Measurements from ENCODE around the gene CNBD2. TPM values are rescaled to one million over a fixed set of nuclear protein-coding genes. Genes with fewer than 3 reads are reported as not detected.

The CNBD2 gene
- 1 to 10 TPM; 1.0 to 4.0 TPM for total RNA-seq

DNA sequence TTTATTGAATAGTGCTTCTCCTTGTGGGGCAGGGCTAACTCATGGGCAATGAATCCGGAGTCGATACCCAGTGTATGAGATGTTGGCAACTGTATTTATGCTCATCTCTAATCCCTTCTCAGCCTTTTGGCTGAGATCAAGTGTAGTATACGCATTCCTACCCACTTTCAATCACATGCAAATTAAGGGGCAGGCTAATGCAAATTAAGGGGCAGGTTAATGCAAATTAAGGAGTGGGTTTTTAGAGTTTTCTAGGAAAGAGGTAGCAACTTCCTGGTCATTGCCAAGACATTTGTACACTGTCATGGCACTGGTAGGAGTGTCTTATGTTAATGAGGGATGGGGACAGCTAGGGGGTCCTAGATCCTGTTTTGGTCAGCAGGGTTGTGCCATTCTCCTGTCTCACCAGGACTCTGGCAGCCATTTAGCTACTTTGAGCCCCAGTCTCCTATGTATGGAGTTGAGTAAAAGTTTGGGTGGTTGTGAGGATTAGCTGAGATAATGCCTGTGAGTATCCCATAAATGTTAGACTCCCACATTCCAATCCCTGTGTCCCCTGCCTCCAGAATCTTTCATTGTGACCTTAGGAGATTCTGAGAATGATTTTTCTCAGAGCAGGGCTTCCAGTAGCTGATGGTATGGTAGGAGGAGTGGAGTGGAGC, at the start of gene CNBD2:
Gene CNBD2 (plus strand): TSS at position 612 of the 662 bp plus-strand sequence. CDS start 173 bp downstream, outside the sequence.
- TF ChIP-seq, protein P1, sequence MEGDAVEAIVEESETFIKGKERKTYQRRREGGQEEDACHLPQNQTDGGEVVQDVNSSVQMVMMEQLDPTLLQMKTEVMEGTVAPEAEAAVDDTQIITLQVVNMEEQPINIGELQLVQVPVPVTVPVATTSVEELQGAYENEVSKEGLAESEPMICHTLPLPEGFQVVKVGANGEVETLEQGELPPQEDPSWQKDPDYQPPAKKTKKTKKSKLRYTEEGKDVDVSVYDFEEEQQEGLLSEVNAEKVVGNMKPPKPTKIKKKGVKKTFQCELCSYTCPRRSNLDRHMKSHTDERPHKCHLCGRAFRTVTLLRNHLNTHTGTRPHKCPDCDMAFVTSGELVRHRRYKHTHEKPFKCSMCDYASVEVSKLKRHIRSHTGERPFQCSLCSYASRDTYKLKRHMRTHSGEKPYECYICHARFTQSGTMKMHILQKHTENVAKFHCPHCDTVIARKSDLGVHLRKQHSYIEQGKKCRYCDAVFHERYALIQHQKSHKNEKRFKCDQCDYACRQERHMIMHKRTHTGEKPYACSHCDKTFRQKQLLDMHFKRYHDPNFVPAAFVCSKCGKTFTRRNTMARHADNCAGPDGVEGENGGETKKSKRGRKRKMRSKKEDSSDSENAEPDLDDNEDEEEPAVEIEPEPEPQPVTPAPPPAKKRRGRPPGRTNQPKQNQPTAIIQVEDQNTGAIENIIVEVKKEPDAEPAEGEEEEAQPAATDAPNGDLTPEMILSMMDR (IDR thresholded peaks at IDR 0.05), result no peak
- Histone ChIP-seq H3K4me3 (no peak within 1 kb of the TSS), H3K27ac (no peak within 1 kb of the TSS), H3K9me3 (no peaks in the 10 kb centered on the region), H3K36me3 (no peaks in the 10 kb centered on the region), H3K27me3 (no peaks in the 10 kb centered on the region), H3K4me1 (no peaks in the 10 kb centered on the region)
- DNase-seq (ENCODE audit: low spot score), result no peak

DNA sequence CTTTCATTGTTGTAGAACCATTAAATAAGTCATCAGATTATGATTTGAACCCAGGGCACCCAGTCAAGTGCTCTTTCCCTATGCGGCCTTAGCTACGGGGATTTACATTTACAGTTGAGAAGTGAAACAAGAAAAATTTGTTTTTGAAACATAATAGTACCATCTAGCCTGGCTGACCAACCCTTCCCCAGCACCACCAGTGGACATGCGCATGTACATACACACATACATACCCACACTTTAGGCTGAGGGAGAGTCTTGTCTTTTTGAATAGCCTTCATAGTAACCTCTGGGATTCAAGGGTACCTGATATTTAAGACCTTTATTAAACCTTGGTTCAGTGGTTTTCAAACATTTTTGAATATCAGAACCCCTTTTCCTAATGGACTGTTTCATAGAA, 47.9 kb upstream of the CNBD2 start:
- Histone ChIP-seq H3K27ac (no peak overlapping the region), H3K4me1 (no peaks in the 10 kb centered on the region), H3K27me3 (no peaks in the 10 kb centered on the region), H3K9me3 (no peaks in the 10 kb centered on the region), H3K36me3 (peaks cover 28% of the 10 kb centered on the region), H3K4me3 (no peak overlapping the region)
- TF ChIP-seq, protein P1 (IDR thresholded peaks at IDR 0.05), result no peak
- DNase-seq (ENCODE audit: low spot score), result no peak

DNA sequence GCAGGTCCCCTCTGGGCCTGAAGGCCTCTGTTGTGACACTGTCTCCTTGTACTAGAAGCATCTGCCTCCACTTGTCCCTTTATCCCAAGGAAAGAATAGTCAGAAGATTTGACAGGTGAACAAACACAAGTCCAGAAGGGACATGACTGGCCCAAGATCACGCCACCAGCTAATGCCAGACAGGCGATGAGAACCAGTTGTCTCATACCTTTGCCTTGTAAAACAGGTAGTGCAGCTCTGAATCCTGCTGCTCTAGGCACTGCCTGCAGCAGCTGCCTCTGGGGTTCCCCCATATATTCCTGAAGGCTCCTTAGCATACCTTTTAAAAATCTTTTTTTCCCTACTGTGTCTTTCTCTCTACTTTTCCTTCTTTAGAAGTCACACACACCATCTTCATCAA, 39.1 kb upstream of the CNBD2 start:
- peaks cover 46% of the 10 kb centered on the region for H3K36me3 ChIP-seq

DNA sequence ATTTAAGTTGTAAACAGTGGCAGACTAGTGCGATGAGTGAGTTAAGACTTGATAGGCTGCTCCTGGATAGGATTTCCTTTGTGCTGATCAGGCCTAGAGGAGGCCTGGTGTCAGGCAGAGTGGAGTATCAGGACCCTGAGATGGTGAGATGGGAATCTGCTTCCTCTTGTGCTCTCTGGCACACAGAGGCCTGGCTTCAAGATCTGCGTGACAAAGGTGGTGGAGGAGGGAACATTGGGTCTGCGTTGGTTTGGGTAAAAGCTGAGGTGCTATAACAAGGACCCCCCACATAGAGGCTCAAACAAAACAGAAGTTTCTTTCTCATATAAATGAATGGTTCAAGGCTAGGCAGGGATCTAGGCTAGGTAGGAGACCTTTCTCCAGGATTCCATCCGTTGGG, 34.3 kb upstream of the CNBD2 start:
- Histone ChIP-seq H3K4me1 (no peaks in the 10 kb centered on the region), H3K27ac (no peak overlapping the region), H3K36me3 (peaks cover 52% of the 10 kb centered on the region), H3K9me3 (no peaks in the 10 kb centered on the region), H3K4me3 (no peak overlapping the region), H3K27me3 (no peaks in the 10 kb centered on the region)
- TF ChIP-seq, protein P1 (IDR thresholded peaks at IDR 0.05), result no peak
- no peak for DNase-seq (ENCODE audit: low spot score)

More for the DNA sequence above, 39.1 kb upstream of the CNBD2 start:
- no peaks in the 10 kb centered on the region for H3K27me3 ChIP-seq
- no peaks in the 10 kb centered on the region for H3K4me1 ChIP-seq
- H3K9me3 ChIP-seq, result no peaks in the 10 kb centered on the region
- no peak for DNase-seq (ENCODE audit: low spot score)
- TF ChIP-seq, protein P1 (IDR thresholded peaks at IDR 0.05), result no peak
- no peak overlapping the region for H3K4me3 ChIP-seq
- no peak overlapping the region for H3K27ac ChIP-seq

DNA sequence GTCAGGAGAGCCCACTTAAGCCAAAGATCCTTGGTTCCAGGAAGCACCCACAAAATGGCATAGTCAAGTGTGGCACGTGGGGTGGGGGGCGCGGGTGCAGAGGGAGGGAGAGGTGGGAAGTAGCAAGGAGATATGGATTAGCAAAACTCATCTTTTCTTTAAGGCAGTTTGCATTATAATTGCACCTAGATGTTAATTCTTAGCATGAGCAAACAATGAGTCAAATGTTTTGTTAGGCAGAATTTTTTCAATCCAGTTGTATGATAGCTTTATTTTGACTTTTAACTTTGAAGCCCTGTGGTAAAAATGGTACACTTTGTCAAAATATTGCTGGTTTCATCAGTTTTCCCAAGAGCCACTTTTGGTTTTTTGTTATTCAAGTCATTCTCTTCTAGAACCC, 29.1 kb upstream of the CNBD2 start:
- H3K4me3 ChIP-seq, result no peak overlapping the region
- H3K36me3 ChIP-seq, result peaks cover 51% of the 10 kb centered on the region
- no peaks in the 10 kb centered on the region for H3K9me3 ChIP-seq
- no peak for DNase-seq (ENCODE audit: low spot score)
- TF ChIP-seq, protein P1 (IDR thresholded peaks at IDR 0.05), result no peak
- H3K27me3 ChIP-seq, result no peaks in the 10 kb centered on the region
- H3K4me1 ChIP-seq, result no peaks in the 10 kb centered on the region
- no peak overlapping the region for H3K27ac ChIP-seq

DNA sequence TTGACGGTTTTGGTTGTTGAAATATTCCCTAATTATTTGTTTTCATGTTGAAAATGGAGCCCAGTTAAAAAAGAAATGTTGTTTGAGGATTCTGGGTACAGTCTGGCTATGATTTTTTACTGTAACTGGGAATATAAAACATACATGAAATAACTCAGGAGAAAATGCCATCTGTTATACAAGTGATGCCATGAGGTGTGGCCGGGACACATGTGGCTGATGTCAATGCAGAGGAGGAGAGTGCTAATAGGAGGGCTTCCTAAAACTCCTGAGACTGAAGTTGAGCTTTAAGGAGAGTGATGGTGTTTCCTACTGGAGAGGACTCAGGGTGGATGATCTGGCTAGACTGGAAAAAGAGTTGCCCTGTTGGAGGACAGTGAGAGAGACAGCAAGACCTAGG, 26.8 kb upstream of the CNBD2 start:
- no peak overlapping the region for H3K4me3 ChIP-seq
- H3K36me3 ChIP-seq, result peaks cover 43% of the 10 kb centered on the region
- TF ChIP-seq, protein P1 (IDR thresholded peaks at IDR 0.05), result no peak
- H3K4me1 ChIP-seq, result no peaks in the 10 kb centered on the region
- no peaks in the 10 kb centered on the region for H3K27me3 ChIP-seq
- DNase-seq (ENCODE audit: low spot score), result no peak
- no peak overlapping the region for H3K27ac ChIP-seq
- H3K9me3 ChIP-seq, result no peaks in the 10 kb centered on the region
